Mesendoderm (in vitro differentiated cells): ENCODE measurements around the gene MBD6.
A peak's percentile ranks its signal among the peaks of the same experiment; 100 is the strongest.
"Not testable (repeated sequence)": the region's sequence is repeated elsewhere in the genome, so short reads cannot be mapped to it uniquely, and the experiment has no call there.

Experiments
- DNase-seq: peaks from one replicate; pipeline ENCODE4 v3.0.0; 2013
- H2AK5ac ChIP-seq: 2 replicates; pipeline ENCODE4 v1.6.1; 2013; ENCODE audit warnings: low read length, inconsistent platforms
- H2BK120ac ChIP-seq: 2 replicates; pipeline ENCODE4 v1.6.1; 2013; ENCODE audit warnings: low read depth, mild to moderate bottlenecking, low read length, moderate library complexity, mixed read lengths
- H2BK15ac ChIP-seq: replicated peaks from 2 replicates; pipeline ENCODE4 v1.6.1; 2013; ENCODE audit warnings: low read depth, mild to moderate bottlenecking, moderate library complexity
- H2BK5ac ChIP-seq: 2 replicates; pipeline ENCODE4 v1.6.1; 2013; ENCODE audit warnings: low read length, inconsistent platforms
- H3K18ac ChIP-seq: 2 replicates; pipeline ENCODE4 v1.6.1; 2013; ENCODE audit warnings: mild to moderate bottlenecking, low read length, mixed read lengths
- H3K23ac ChIP-seq: one replicate; pipeline ENCODE4 v1.6.1; 2013; ENCODE audit warnings: low read length
- H3K27ac ChIP-seq: 2 replicates; pipeline ENCODE4 v1.5.1; 2013; ENCODE audit warnings: low read depth, mild to moderate bottlenecking, inconsistent platforms, low read length, moderate library complexity
- H3K27me3 ChIP-seq: 2 replicates; pipeline ENCODE4 v1.6.1; 2013; ENCODE audit warnings: low read length, control low read depth, mild to moderate bottlenecking, inconsistent platforms; ENCODE audit not compliant: insufficient read depth, poor library complexity
- H3K36me3 ChIP-seq: 2 replicates; pipeline ENCODE4 v1.6.1; 2013; ENCODE audit warnings: low read length, inconsistent platforms; ENCODE audit not compliant: control insufficient read depth, insufficient read depth
- H3K4ac ChIP-seq: one replicate; pipeline ENCODE4 v1.6.1; 2013; ENCODE audit warnings: low read depth, mild to moderate bottlenecking, low read length, moderate library complexity
- H3K4me1 ChIP-seq: 2 replicates; pipeline ENCODE4 v1.6.1; 2013; ENCODE audit warnings: low read depth, low read length, inconsistent platforms; ENCODE audit not compliant: control insufficient read depth
- H3K4me2 ChIP-seq: 2 replicates; pipeline ENCODE4 v1.6.1; 2013; ENCODE audit warnings: low read length
- H3K4me3 ChIP-seq: 2 replicates; pipeline ENCODE4 v1.5.1; 2013; ENCODE audit warnings: mild to moderate bottlenecking, low read length
- H3K56ac ChIP-seq: one replicate; pipeline ENCODE4 v1.6.1; 2013; ENCODE audit warnings: low read length
- H3K79me1 ChIP-seq: 2 replicates; pipeline ENCODE4 v1.6.1; 2013; ENCODE audit warnings: low read length, inconsistent platforms
- H3K79me2 ChIP-seq: 2 replicates; pipeline ENCODE4 v1.6.1; 2013; ENCODE audit warnings: mild to moderate bottlenecking, low read length; ENCODE audit not compliant: control insufficient read depth, insufficient read depth
- H3K9ac ChIP-seq: 2 replicates; pipeline ENCODE4 v1.6.1; 2013; ENCODE audit warnings: low read length, inconsistent platforms
- H4K5ac ChIP-seq: one replicate; pipeline ENCODE4 v1.6.1; 2013; ENCODE audit warnings: low read length
- H4K8ac ChIP-seq: one replicate; pipeline ENCODE4 v1.6.1; 2013; ENCODE audit warnings: low read depth, mild to moderate bottlenecking, control low read depth, low read length, moderate library complexity
- WGBS: extraction: QIAGEN DNeasy Blood & Tissue Kit; methylation state at CpG from one replicate; pipeline ENCODE4 v1.1.7; 2013; ENCODE audit warnings: low lambda C conversion rate, missing lambda C conversion rate; ENCODE audit not compliant: insufficient coverage; ENCODE audit errors: extremely low coverage; 5-methylcytosine and 5-hydroxymethylcytosine counted together

The MBD6 gene

GRCh38 chr12:57495051-57495701, 27.4 kb upstream of the MBD6 start:
- not testable (repeated sequence) for H3K4me1 ChIP-seq, H3K27ac ChIP-seq, H2BK120ac ChIP-seq, H3K4me2 ChIP-seq, H3K18ac ChIP-seq, H3K79me2 ChIP-seq, H4K8ac ChIP-seq, H3K56ac ChIP-seq, H2BK5ac ChIP-seq, H3K23ac ChIP-seq, DNase-seq, H3K9ac ChIP-seq, H3K27me3 ChIP-seq, H3K4ac ChIP-seq, H2AK5ac ChIP-seq, H2BK15ac ChIP-seq, H4K5ac ChIP-seq, H3K4me3 ChIP-seq
- Histone ChIP-seq H3K36me3 (peaks cover 27% of the 10 kb centered on the region), H3K79me1 (peaks cover 21% of the 10 kb centered on the region)
- no CpG with 5 or more reads among the region's 48 CpGs for WGBS

- H3K27me3 ChIP-seq, result no peaks in the 10 kb centered on the region
- no peak overlapping the region for H3K18ac ChIP-seq
- H2BK5ac ChIP-seq, result no peak overlapping the region
- no peak overlapping the region for H3K56ac ChIP-seq
- no peaks in the 10 kb centered on the region for H3K79me2 ChIP-seq
- H2BK15ac ChIP-seq, result no peak overlapping the region
- no peak overlapping the region for H2BK120ac ChIP-seq
- H3K36me3 ChIP-seq, result peaks cover 24% of the 10 kb centered on the region
- H3K23ac ChIP-seq, result no peak overlapping the region
- no peak overlapping the region for H3K27ac ChIP-seq
- no peak overlapping the region for H3K4ac ChIP-seq
- peaks cover 14% of the 10 kb centered on the region for H3K79me1 ChIP-seq
- H3K4me2 ChIP-seq, result no peak overlapping the region
- H3K4me3 ChIP-seq, result no peak overlapping the region
- no peak overlapping the region for H2AK5ac ChIP-seq
- DNase-seq, result no peak
- no peak overlapping the region for H4K8ac ChIP-seq
- H4K5ac ChIP-seq, result no peak overlapping the region
- H3K4me1 ChIP-seq, result no peaks in the 10 kb centered on the region
- no peak overlapping the region for H3K9ac ChIP-seq
Measured at GRCh38 chr12:57496822-57497221, 25.8 kb upstream of the MBD6 start.

DNA sequence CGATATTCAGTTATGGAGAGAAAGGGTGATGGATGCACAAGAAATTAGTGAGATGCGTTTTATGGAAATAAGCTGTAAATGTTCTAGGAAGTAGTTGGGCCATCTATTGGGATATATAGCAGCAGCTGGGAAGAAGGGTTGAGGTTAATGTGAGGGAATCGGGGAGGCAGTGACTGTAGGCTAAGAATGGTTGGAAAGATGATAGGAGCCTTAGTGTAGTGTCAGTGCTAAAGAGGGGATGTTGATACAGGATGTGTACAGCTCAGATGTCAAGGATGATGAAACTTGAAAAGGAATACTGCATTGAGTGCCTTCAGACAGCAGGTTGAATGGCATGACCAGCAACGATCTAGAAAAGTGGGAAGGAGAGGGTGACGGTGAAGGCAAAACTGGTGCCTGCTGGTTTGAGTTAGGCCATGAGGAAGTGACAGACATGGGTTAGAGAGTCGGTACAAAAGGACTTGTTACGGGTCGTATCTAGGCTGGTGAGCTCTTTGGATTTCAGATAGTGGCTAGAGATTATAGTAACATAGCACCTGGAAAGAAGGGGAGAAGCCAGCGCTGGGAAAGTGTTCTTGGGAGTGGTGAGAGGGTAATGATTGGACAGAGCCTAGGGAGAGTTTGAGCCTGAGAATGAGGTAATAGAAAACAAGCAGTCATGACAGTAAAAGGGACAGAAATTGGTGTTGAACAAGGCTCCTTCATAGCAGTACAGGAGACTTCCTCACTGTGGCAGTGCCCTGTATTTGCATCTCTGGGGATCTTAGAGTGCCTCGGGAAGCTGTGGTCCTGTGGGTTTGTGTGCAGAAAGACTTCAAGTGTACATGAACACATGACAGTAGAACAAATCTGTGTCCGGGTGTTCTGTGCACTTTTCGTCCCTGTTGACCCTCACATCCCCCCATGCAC, 25.1 kb upstream of the MBD6 start:
- Histone ChIP-seq H2BK120ac (no peak overlapping the region), H3K36me3 (peaks cover 26% of the 10 kb centered on the region), H4K8ac (no peak overlapping the region), H3K56ac (no peak overlapping the region), H3K27me3 (no peaks in the 10 kb centered on the region), H2BK5ac (no peak overlapping the region), H3K4me1 (no peaks in the 10 kb centered on the region), H3K27ac (no peak overlapping the region), H3K18ac (no peak overlapping the region), H3K4me2 (no peak overlapping the region), H3K9ac (no peak overlapping the region), H4K5ac (no peak overlapping the region), H3K79me2 (no peaks in the 10 kb centered on the region), H2BK15ac (no peak overlapping the region), H3K4ac (no peak overlapping the region), H3K79me1 (peaks cover 14% of the 10 kb centered on the region), H2AK5ac (no peak overlapping the region), H3K4me3 (no peak overlapping the region), H3K23ac (no peak overlapping the region)
- no CpG with 5 or more reads among the region's 12 CpGs for WGBS
- no peak for DNase-seq

GRCh38 chr12:57498132-57498502, 24.5 kb upstream of the MBD6 start:
- Histone ChIP-seq H3K9ac (no peak overlapping the region), H3K4me3 (no peak overlapping the region), H3K79me1 (peaks cover 11% of the 10 kb centered on the region), H3K56ac (no peak overlapping the region), H3K23ac (no peak overlapping the region), H3K36me3 (peaks cover 23% of the 10 kb centered on the region), H3K27ac (no peak overlapping the region), H3K4ac (no peak overlapping the region), H3K27me3 (no peaks in the 10 kb centered on the region), H2BK120ac (no peak overlapping the region), H3K4me1 (no peaks in the 10 kb centered on the region), H2AK5ac (no peak overlapping the region), H3K18ac (no peak overlapping the region), H4K5ac (no peak overlapping the region), H3K79me2 (no peaks in the 10 kb centered on the region), H4K8ac (no peak overlapping the region), H2BK5ac (no peak overlapping the region), H3K4me2 (no peak overlapping the region), H2BK15ac (no peak overlapping the region)
- DNase-seq, result peak; percentile 55
- WGBS, result no CpG with 5 or more reads among the region's 9 CpGs

GRCh38 chr12:57498571-57498970, 24.1 kb upstream of the MBD6 start:
- no CpG with 5 or more reads among the region's 4 CpGs for WGBS
- peaks cover 11% of the 10 kb centered on the region for H3K79me1 ChIP-seq

More at GRCh38 chr12:57498571-57498970, 24.1 kb upstream of the MBD6 start:
- H3K4ac ChIP-seq, result no peak overlapping the region
- H4K8ac ChIP-seq, result no peak overlapping the region
- no peaks in the 10 kb centered on the region for H3K27me3 ChIP-seq
- no peak overlapping the region for H3K18ac ChIP-seq
- H3K36me3 ChIP-seq, result peaks cover 23% of the 10 kb centered on the region
- no peak overlapping the region for H2BK5ac ChIP-seq
- no peak overlapping the region for H3K4me3 ChIP-seq
- H3K27ac ChIP-seq, result no peak overlapping the region
- H3K4me1 ChIP-seq, result no peaks in the 10 kb centered on the region
- H3K23ac ChIP-seq, result no peak overlapping the region
- H4K5ac ChIP-seq, result no peak overlapping the region
- no peak overlapping the region for H3K9ac ChIP-seq
- H2BK120ac ChIP-seq, result no peak overlapping the region
- H2BK15ac ChIP-seq, result no peak overlapping the region
- DNase-seq, result no peak
- no peak overlapping the region for H2AK5ac ChIP-seq
- H3K4me2 ChIP-seq, result no peak overlapping the region
- H3K79me2 ChIP-seq, result no peaks in the 10 kb centered on the region
- no peak overlapping the region for H3K56ac ChIP-seq
